ENCODE data around the gene STOML1.
"Not testable (repeated sequence)": the region's sequence is repeated elsewhere in the genome, so short reads cannot be mapped to it uniquely, and the experiment has no call there.

The STOML1 gene

GRCh38 chr15:73972984-73973682 is 19.0 kb downstream of the STOML1 start:
- TF ChIP-seq POLR2A (IDR thresholded peaks at IDR 0.05; ENCODE audit: low read depth, low read length): no peak
- DNase-seq (ENCODE audit: insufficient read length, low spot score): no peak
- FAIRE-seq: no peak

DNA sequence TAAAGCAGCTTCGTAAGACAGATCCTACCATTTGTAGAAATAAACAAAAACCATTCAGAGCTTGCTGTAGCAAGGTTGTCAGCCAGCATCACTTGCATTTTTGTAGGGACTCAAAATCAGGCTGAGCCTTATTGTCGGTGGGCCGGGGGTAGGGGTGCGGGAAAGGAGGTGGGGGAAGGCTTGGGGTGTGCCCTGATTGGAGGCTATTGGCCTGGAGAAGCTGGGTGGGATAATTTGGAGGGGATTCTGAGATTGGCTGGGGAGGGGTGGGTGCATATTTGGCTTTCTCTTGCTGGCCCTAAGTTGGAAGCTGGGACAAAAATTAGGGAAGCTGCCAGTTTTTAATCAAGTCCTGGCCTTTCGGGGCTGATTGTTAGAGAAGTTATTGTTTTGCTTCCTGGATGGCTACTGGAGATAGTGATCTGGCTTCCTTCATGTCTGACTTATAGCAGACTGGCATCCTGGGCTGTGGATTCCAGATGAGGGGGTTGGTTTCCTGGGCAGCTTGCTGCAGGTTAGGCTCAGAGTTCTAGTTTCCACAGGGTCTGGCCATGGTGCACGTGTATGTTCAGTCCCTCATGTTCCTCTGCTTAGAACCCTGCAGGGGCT is 22.8 kb downstream of the STOML1 start:
- TF ChIP-seq POLR2A (IDR thresholded peaks at IDR 0.05; ENCODE audit: low read depth, low read length): no peak
- FAIRE-seq (no peak), DNase-seq (ENCODE audit: insufficient read length, low spot score) (no peak)

- no peak for DNase-seq (ENCODE audit: insufficient read length, low spot score)
- TF ChIP-seq POLR2A (IDR thresholded peaks at IDR 0.05; ENCODE audit: low read depth, low read length): no peak
- no peak for FAIRE-seq
Observed at GRCh38 chr15:73968461-73968860, 23.6 kb downstream of the STOML1 start.

DNA sequence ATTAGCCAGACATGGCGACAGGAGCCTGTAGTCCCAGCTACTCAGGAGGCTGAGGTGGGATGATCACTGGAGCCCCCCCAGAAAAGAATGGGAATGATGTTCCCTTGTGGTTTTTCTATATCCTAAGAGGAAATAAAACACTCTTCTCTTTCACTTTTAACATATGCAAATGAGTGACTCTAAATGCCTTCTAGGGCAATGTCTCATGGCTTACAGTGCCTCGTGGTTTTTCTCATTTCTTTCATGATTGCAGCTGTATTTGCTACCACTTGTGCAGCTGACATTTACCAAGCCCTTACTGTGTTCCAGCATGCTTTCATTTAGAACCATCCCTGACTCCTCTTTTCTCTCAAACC is 26.4 kb downstream of the STOML1 start:
- DNase-seq (ENCODE audit: insufficient read length, low spot score): no peak
- FAIRE-seq: no peak
- TF ChIP-seq POLR2A (IDR thresholded peaks at IDR 0.05; ENCODE audit: low read depth, low read length): no peak

DNA sequence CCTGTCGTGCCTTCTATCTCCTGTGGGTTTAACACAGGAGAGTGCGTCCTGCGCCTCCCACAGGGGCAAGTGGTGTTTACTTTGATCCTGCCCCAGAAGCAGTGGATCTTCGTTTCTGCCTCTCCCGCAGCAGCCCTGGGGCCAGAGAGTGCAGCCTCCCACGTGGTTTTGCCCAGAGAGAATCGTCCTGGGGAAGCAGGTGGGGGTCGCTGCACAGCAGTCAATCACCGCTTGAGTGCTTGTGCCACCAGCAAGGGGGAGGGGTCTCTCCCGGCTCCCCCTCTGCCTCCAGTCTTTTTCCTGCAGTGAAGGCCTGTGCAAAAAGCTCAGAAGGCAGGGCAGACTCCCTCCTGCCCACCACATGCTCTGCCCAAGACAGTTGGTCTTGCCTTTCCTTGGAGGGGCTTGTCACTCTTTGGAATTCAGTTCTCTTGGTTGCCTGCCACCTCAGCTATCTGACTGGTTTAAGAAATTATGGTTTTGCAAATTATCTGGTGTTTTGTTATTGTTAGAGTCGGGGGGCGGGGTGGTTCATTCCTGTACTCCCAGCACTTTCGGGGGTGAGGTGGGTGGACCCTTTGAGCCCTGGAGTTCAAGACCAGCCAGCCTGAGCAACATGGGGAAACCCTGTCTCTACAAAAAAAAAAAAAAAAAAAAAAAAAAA is 26.9 kb downstream of the STOML1 start:
- TF ChIP-seq POLR2A (IDR thresholded peaks at IDR 0.05; ENCODE audit: low read depth, low read length): no peak
- no peak for FAIRE-seq
- no peak for DNase-seq (ENCODE audit: insufficient read length, low spot score)

DNA sequence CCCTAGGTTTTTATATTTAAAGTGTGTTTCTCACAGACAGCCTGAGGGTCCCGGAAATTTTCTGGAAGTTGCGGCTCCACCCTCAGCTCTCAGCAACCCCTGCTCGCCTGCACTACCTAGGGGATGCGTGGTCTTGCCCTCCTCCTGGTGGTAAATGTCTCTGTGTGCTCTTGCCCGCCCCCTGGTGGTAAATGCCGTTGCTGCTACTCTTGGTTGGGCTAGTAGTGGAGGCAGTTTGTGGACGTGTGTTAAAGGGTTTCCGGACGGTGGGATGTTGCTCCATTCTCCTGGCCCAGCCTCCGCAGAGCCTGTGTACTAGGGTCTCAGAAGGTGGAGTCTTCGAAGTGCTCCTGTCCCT is 27.4 kb downstream of the STOML1 start:
- FAIRE-seq (no peak), DNase-seq (ENCODE audit: insufficient read length, low spot score) (no peak)
- TF ChIP-seq POLR2A (IDR thresholded peaks at IDR 0.05; ENCODE audit: low read depth, low read length): no peak

GRCh38 chr15:73962433-73962832 is 29.7 kb downstream of the STOML1 start:
- FAIRE-seq: no peak
- no peak for TF ChIP-seq POLR2A (IDR thresholded peaks at IDR 0.05; ENCODE audit: low read depth, low read length)
- no peak for DNase-seq (ENCODE audit: insufficient read length, low spot score)

GRCh38 chr15:73960472-73961070 is 31.5 kb downstream of the STOML1 start:
- FAIRE-seq; DNase-seq (ENCODE audit: insufficient read length, low spot score): not testable (repeated sequence)

GRCh38 chr15:73959801-73960200 is 32.3 kb downstream of the STOML1 start:
- no peak for DNase-seq (ENCODE audit: insufficient read length, low spot score)
- no peak for FAIRE-seq
- no peak for TF ChIP-seq POLR2A (IDR thresholded peaks at IDR 0.05; ENCODE audit: low read depth, low read length)

DNA sequence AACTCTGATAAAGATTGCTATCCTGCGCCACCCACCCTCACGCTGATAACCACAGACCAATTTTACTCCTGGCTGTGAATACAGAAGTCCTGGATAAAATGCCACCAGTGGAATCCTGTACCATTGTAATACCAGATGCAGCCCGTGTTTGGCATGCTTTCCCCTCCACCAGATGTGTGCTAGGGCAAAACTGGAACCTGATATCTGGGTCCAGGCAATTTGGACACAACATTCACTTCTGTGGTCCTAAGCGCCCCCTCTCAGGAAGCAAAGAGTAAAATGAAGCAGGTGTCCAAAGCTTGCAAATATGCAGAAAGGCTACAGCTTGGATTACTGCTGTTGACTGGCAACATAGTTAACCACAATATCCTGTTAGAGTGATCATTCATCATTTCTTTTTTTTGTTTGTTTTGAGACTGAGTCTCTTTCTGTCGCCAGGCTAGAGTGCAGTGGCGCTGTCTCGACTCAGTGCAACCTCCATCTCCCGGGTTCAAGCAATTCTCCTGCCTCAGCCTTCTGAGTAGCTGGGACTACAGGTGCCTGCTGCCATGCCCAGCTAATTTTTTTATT is 33.0 kb downstream of the STOML1 start:
- no peak for TF ChIP-seq POLR2A (IDR thresholded peaks at IDR 0.05; ENCODE audit: low read depth, low read length)
- DNase-seq (ENCODE audit: insufficient read length, low spot score): no peak
- no peak for FAIRE-seq

GRCh38 chr15:73957785-73958184 is 34.3 kb downstream of the STOML1 start:
- no peak for FAIRE-seq
- no peak for TF ChIP-seq POLR2A (IDR thresholded peaks at IDR 0.05; ENCODE audit: low read depth, low read length)

GRCh38 chr15:73957276-73957675 is 34.8 kb downstream of the STOML1 start:
- DNase-seq (ENCODE audit: insufficient read length, low spot score): no peak
- no peak for TF ChIP-seq POLR2A (IDR thresholded peaks at IDR 0.05; ENCODE audit: low read depth, low read length)

More at GRCh38 chr15:73957785-73958184, 34.3 kb downstream of the STOML1 start:
- DNase-seq (ENCODE audit: insufficient read length, low spot score): no peak

GRCh38 chr15:73956743-73957135 is 35.4 kb downstream of the STOML1 start:
- TF ChIP-seq POLR2A (IDR thresholded peaks at IDR 0.05; ENCODE audit: low read depth, low read length): peak; percentile 42; the same call in 1 of the 2 replicates
- DNase-seq (ENCODE audit: insufficient read length, low spot score) (peak; percentile 47), FAIRE-seq (no peak)

More at GRCh38 chr15:73957276-73957675, 34.8 kb downstream of the STOML1 start:
- no peak for FAIRE-seq
